ENCODE results near the gene MIGA2.
A peak's percentile ranks its signal among the peaks of the same experiment; 100 is the strongest.
"Not testable (repeated sequence)": the region's sequence is repeated elsewhere in the genome, so short reads cannot be mapped to it uniquely, and the experiment has no call there.

Gene MIGA2

GRCh38 chr9:129100383-129101169 lies 64.2 kb downstream of the MIGA2 start:
- DNase-seq (ENCODE audit: low read depth): no peak

- no peak for DNase-seq (ENCODE audit: low read depth)
Observed at GRCh38 chr9:129101279-129101678, 64.9 kb downstream of the MIGA2 start.

- DNase-seq (ENCODE audit: low read depth): no peak
Observed at GRCh38 chr9:129102095-129102525, 65.7 kb downstream of the MIGA2 start.

- DNase-seq (ENCODE audit: low read depth): no peak
Observed at GRCh38 chr9:129102791-129103594, 66.6 kb downstream of the MIGA2 start.

- no peak for DNase-seq (ENCODE audit: low read depth)
Observed at GRCh38 chr9:129103595-129103965, 67.2 kb downstream of the MIGA2 start.

- DNase-seq (ENCODE audit: low read depth): no peak
Observed at GRCh38 chr9:129104051-129104450, 67.6 kb downstream of the MIGA2 start.

- no peak for DNase-seq (ENCODE audit: low read depth)
Observed at GRCh38 chr9:129105857-129106694, 69.7 kb downstream of the MIGA2 start.

GRCh38 chr9:129107651-129108050 lies 71.2 kb downstream of the MIGA2 start:
- no peak for DNase-seq (ENCODE audit: low read depth)

GRCh38 chr9:129108083-129108804 lies 71.8 kb downstream of the MIGA2 start:
- no peak for DNase-seq (ENCODE audit: low read depth)

- DNase-seq (ENCODE audit: low read depth): no peak
Observed at GRCh38 chr9:129108805-129109536, 72.5 kb downstream of the MIGA2 start.

GRCh38 chr9:129109537-129109903 lies 73.1 kb downstream of the MIGA2 start:
- no peak for DNase-seq (ENCODE audit: low read depth)

- DNase-seq (ENCODE audit: low read depth): no peak
Observed at GRCh38 chr9:129109952-129110739, 73.7 kb downstream of the MIGA2 start.

GRCh38 chr9:129110740-129111527 lies 74.5 kb downstream of the MIGA2 start, which contains the start of the genes CRAT and PTPA:
Gene CRAT, minus strand, starts transcription at chr9:129110793. Its CDS starts 284 bp downstream, at chr9:129110509.
Gene PTPA, plus strand, starts transcription at chr9:129111415. Its CDS starts 186 bp downstream, at chr9:129111601.
- peak; percentile 86 for DNase-seq (ENCODE audit: low read depth)

- no peak for DNase-seq (ENCODE audit: low read depth)
Observed at GRCh38 chr9:129111528-129112151, 75.2 kb downstream of the MIGA2 start.

GRCh38 chr9:129112526-129112925 lies 76.1 kb downstream of the MIGA2 start:
- not testable (repeated sequence) for DNase-seq (ENCODE audit: low read depth)

- DNase-seq (ENCODE audit: low read depth): no peak
Observed at GRCh38 chr9:129113645-129114304, 77.3 kb downstream of the MIGA2 start.

GRCh38 chr9:129118799-129119198 lies 82.4 kb downstream of the MIGA2 start:
- no peak for DNase-seq (ENCODE audit: low read depth)

GRCh38 chr9:129121483-129121882 lies 85.1 kb downstream of the MIGA2 start:
- DNase-seq (ENCODE audit: low read depth): no peak

Data from stromal cell of bone marrow (primary cell).